Measurements from ENCODE around the gene DUSP16.
"Not testable (repeated sequence)": the region's sequence is repeated elsewhere in the genome, so short reads cannot be mapped to it uniquely, and the experiment has no call there.

Gene DUSP16

GRCh38 chr12:12562585-12563261 is at the start of gene DUSP16:
Gene DUSP16 (minus strand): TSS chr12:12562863. CDS start chr12:12521098, 41,765 bp downstream.
- DNase-seq, result peak; percentile 38 to 97 (median 88)

GRCh38 chr12:12612358-12612757 is 49.7 kb upstream of the DUSP16 start:
- peak in 13 of 58 donors; percentile 19 to 82 (median 60) for DNase-seq

DNA sequence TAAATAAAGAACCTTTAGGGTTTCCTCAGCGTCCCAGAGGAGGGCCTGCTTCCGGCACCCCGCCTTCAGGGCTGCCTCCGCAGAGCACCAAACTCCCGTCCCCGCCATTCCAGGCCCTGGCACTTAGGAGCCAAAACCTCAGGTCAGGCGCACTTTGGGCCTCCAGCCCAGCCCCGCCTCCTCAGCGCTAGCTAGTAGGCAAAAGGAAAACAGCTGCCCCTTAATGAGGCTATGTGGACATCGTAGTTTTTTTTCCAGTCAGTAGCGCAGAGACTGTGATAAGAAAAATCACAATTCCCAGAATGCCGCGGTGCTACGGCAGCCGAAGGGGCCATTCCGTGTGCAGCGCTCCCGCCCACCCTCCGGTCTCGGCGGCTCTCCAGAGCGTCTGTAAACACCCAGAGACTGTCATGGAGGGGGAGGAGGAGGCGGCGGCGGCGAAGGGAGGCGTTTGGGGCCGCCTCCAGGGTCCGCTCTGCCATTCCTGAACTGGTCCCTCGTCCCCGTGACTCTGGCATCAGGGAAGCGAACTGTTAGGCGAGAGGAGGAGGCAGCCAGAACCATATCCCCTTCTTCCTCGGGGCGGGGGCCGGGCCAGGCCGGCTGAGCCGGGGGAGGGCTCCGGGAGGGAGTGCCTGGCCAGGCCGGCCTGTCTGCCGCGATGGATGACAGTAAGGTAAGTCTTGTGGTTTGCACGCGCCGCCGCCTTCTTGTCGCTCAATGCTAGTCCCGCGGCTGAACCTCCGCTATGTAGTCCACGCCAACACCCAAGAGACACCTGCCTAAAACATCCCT is 49.0 kb upstream of the DUSP16 start, which contains the start of gene CREBL2:
CREBL2 (plus strand) TSS at position 365 of the 795 bp plus-strand sequence; CDS start at position 662, 297 bp downstream.
- DNase-seq, result peak; percentile 65 to 97 (median 90)

GRCh38 chr12:12610711-12611110 is 48.0 kb upstream of the DUSP16 start:
- DNase-seq, result no peak

- no peak for DNase-seq
Measured at GRCh38 chr12:12609692-12610091, 47.0 kb upstream of the DUSP16 start.

DNA sequence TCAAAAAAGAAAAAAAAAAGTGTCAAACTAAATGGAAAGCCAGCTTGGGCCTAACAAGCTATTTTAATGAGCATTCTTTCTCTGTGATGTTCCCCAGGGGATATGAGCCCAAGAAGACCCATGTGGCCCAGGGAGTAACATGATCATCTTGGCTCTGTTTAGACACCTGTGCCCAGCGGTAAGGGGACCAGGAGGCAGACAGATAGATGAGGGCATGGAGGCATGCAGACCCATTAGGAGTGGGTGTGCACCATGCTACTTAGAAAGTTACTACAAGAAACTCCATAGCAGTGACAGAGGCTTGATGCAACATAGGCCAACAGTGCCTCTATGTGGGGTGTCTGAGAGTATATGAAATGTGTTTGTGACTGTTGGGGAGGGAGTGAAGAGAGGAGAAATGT is 45.9 kb upstream of the DUSP16 start:
- no peak for DNase-seq

DNA sequence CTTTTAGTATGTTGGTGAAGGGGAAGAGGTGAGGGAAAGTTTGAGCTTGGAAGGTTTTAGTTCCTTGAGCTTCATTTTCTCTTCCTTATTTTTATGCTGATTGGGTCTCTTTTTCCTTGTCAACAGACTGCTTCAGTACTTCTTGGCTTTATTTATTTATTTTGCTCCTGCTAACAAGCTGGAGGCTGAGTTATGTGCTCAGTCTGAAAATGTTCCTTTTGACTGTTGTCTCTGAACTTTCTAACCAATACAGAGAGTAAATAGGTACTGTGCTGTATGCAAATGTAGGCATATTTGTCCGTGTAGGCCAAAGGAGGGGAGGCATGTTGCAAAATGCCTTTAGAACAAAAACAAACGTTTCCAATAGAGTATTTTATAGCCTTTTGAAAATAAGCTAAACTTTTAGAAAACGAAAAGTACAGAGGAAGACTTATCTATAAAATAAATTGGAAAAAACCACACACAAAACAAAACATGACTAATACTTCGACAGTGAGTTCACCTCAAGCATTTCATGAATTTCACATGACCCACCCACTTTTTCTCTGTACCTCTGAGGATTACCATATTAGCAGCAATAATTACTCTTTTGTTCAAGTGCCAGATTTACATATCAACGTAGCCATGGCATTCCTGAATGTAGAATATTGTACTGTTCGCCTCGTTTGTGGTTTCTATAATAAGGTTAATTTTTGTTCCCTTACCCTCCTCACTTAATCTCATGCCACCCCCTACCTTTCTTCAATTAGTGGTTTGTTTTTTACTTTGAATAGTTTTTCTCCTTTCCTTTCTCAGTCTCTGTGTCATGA is 44.3 kb upstream of the DUSP16 start:
- no peak for DNase-seq

DNA sequence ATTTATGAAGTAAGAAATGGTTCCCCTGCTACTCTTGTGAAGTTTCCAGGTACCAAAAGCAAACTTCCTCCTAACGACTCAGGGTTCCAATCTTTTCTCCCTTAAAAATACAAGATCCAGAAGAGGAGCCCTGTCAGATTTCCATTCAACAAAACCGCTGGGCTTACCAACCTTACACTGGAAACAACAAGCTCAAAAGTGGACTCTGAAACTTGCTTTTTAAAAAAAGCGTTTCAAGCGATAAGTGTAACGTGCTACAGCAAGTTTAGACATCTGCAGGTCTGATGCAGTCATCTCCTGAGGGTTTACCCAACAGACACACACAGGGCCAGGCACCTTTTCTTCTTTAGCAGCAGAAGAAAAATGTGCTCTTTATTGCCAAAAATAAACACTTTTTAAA is 42.1 kb upstream of the DUSP16 start:
- no peak for DNase-seq

DNA sequence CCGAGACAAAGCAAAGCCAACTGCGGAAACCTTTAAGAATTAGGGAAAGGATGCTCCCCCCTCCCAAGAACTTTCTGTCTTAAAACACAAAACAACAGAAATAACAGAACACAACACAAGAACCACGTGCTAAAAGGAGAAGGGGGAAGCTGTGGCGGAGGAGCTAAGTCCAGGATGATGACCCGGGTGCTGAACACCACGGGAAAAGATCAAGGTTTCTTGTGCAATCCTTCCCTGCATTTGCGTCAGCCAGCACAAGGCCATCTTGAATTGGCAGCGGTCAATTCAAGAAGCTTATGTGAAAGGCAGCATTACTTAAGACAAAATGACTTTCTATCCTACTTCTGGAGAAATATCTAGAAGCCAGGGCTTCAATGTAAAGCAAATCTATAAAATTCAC is 38.0 kb upstream of the DUSP16 start:
- DNase-seq, result peak in 10 of 58 donors; percentile 1 to 33 (median 12)

DNA sequence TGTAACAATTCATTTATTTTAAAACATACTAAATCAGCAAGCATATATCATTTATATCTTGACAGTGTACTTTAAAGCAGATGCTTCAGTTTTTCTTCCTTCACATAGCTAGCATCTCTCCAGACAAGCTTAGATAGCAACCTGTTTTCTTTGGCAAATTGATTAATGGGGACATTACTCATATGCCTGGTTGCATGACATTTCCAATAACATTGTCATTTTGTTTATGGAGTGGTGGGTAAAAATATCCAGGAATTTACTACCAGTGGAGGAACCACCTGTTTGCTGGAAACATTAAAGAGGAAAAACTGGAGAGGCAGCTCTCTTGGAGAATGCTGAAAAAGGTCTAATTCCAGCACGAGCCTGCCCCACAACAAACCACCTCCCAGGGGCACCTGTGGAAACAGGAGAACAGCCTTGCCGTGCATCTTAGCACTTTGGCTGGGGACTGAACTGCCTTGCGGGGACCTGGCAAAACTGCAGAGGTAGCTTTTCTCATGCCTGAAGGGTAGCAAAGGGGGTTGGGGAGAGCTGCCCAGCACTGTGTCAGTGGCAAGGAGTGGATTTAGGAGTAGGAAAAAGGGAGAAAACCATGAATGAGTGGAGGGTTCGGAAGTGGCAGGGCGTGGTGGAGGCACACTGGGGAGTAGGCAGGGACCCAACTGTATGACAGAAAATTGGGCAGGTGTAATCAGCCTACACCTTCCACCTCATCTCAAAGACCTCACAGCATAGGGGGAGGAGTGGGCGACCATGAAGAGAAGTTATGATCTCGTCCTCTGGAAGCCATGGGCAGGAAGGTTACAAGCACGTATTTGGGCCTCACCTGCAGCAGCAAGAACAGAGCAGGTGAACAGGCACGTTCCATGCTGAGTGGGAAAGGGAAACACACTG is 37.3 kb upstream of the DUSP16 start:
- no peak for DNase-seq

DNA sequence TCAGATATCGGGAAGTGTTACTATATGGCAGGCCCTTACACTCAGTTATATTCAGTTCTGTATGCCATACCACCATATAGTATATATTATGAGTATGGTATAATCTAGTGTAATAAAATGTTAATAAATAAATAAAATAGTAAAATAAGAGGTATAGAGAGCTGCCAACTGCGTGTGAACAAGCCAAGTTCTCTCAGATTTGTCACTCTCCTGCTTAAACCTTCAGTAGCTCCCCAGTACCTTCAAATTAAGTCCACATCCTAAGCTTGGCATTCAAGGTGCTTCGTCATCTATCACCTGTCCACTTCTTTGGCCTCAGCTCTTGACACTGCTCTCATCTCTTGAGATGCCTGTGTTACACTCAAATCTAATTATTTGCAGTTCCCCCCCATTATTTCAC is 36.2 kb upstream of the DUSP16 start:
- DNase-seq, result no peak

- not testable (repeated sequence) for DNase-seq
Measured at GRCh38 chr12:12596598-12596997, 33.9 kb upstream of the DUSP16 start.

DNA sequence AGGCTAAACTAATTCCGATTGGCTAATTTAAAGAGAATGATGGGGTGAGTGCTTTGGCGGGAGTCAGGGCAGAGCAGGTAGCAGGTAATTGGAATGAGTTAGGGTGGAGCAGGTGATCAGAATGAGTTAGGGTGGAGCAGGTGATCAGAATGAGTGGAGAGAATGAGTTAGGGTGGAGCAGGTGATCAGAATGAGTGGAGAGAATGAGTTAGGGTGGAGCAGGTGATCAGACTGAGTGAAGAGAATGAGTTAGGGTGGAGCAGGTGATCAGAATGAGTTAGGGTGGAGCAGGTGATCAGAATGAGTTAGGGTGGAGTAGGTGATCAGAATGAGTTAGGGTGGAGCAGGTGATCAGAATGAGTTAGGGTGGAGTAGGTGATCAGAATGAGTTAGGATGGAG is 33.3 kb upstream of the DUSP16 start:
- DNase-seq, result not testable (repeated sequence)

DNA sequence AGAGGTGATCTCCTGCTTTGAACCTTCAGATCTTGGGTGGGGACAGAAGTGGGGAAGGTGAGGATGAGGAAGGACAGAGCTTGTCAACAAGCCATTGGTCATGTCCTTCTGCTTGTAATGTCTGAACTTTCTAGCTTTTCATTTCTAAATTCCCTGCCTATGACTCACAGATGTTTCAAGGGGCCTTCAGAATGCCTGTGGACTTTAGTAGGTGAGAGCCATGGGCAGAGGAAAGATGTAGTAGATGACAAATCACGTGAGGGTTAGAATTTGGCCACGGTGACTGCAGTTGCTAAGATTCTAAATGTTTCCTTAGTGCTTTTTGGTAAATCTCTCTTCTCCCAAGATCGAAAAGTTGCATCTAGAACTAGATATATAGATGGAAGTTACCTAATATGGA is 30.3 kb upstream of the DUSP16 start:
- DNase-seq, result no peak

DNA sequence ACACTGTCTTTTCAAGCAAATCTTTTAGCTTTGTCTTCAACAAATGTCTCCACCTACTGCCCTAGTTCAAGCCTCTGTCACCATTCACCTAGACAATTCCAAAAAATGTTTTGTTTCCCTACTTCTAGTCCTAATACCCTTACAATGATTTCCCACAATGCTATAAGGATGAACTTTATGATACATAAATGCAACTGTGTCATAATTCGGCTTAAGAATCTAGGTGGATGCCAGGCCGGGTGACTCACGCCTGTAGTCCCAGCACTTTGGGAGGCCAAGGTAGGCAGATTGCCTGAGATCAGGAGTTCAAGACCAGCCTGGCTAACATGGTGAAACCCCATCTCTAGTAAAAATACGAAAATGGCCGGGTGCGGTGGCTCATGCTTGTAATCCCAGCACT is 28.3 kb upstream of the DUSP16 start:
- no peak for DNase-seq

DNA sequence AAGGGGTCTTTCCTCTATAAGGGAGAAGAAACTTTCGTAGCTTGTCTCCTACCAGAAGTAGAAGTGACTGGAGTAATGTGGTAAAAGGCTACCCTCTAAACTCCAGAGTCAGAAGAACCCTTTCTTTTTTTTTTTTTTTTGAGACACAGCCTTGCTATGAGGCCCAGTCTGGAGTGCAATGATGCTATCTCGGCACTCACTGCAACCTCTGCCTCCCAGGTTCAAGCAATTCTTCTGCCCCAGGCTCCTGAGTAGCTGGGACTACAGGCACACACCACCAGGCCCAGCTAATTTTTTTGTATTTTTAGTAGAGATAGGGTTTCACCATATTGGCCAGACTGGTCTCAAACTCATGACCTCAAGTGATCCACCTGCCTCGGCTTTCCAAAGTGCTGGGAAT is 25.8 kb upstream of the DUSP16 start:
- DNase-seq, result not testable (repeated sequence)

- no peak for DNase-seq
Measured at GRCh38 chr12:12587878-12588277, 25.2 kb upstream of the DUSP16 start.

- no peak for DNase-seq
Measured at GRCh38 chr12:12586879-12587675, 24.4 kb upstream of the DUSP16 start.

DNA sequence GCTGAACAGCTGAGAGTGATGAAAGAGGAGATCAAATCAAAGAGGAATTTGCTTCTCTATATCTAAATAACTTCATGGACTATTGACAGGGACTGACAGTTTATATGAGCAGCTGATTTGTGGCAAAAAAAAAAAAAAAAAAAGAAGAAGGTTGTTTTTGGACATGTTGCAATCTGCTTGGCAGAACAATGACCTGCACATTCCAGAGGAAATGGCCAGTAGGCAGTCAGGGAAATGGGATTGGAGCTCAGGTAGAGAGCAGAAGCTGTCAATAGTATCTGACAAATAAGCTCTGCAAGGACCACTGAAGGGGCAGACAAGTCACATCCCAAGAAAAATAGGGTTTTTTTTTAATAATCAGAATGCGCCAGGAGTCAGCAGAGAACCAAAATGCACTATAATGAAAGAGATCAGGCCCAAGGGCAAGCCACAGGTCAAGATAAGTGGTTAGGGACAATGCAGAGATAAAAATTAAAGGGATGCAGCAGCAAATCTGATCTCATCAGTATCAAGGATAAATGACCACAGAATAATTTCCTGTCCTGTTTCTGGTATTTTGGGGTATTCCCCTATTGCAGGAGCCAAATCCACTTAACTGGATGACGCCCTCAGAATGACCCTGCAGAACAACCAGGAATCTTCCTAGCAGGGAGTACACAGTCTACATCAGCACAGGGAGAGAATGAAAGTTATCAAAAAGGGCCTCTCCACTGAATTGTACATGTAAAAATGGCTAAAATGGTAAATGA is 22.6 kb upstream of the DUSP16 start:
- no peak for DNase-seq
